OCI-LY3 (cell line): ENCODE results near the gene LMNA.

ENCODE experiments used
- CTCF ChIP-seq: fragments of 200-600, 300-600 bp; sonication (generic); IDR thresholded peaks from 2 replicates; pipeline ENCODE4 v1.5.1; 2014; ENCODE audit warnings: antibody characterized with exemption, low read length, low read depth
- EZH2phosphoT487 ChIP-seq: fragments of 200-600 bp; shearing (Covaris generic); IDR thresholded peaks from 2 replicates; pipeline ENCODE4 v1.6.1; 2018; ENCODE audit warnings: antibody characterized with exemption, mixed run types, low read depth

GRCh38 chr1:156138458-156138867 lies 24.0 kb downstream of the LMNA start:
- TF ChIP-seq CTCF (no peak), EZH2phosphoT487 (no peak)
